Naive B cell (primary cell): ENCODE data around the gene SEPHS2. TPM values are rescaled to one million over a fixed set of nuclear protein-coding genes. Genes with fewer than 3 reads are reported as not detected.
"Not testable (repeated sequence)": the region's sequence is repeated elsewhere in the genome, so short reads cannot be mapped to it uniquely, and the experiment has no call there.

Experiments used
- ATAC-seq, 2 donors: fragments of 150-1000 bp; cut with Tn5 transposase; 2 replicates each; pipeline ENCODE4 v1.10.0; 2021; ENCODE audit warnings: low read depth in 2 of 2, mild to moderate bottlenecking in 2 of 2, moderate library complexity in 2 of 2
- DNase-seq: peaks from one replicate; pipeline ENCODE4 v3.0.0; 2022
- H3K27ac Mint-ChIP-seq, 6 donors: one replicate each; pipeline ENCODE4 v1.8.0; 2020 to 2022; ENCODE audit warnings: mild to moderate bottlenecking in 6 of 6, mixed read lengths in 6 of 6, moderate library complexity in 5 of 6, inconsistent platforms in 2 of 6
- H3K27me3 Mint-ChIP-seq, 3 donors: one replicate each; pipeline ENCODE4 v1.8.0; 2021 to 2022; ENCODE audit warnings: mixed read lengths in 3 of 3, mild to moderate bottlenecking in 1 of 3
- H3K36me3 Mint-ChIP-seq, 2 donors: one replicate each; pipeline ENCODE4 v1.8.0; 2020 to 2022; ENCODE audit warnings: mixed read lengths in 2 of 2, inconsistent platforms in 1 of 2, mild to moderate bottlenecking in 1 of 2
- H3K4me1 Mint-ChIP-seq, 3 donors: one replicate each; pipeline ENCODE4 v1.8.0; 2020 to 2022; ENCODE audit warnings: mixed read lengths in 3 of 3, inconsistent platforms in 1 of 3, mild to moderate bottlenecking in 1 of 3, moderate library complexity in 1 of 3
- H3K4me3 Mint-ChIP-seq, 8 donors: one replicate each; pipeline ENCODE4 v1.8.0; 2020 to 2022; ENCODE audit warnings: mild to moderate bottlenecking in 8 of 8, mixed read lengths in 8 of 8, moderate library complexity in 8 of 8, inconsistent platforms in 2 of 8
- H3K9me3 Mint-ChIP-seq, 7 donors: one replicate each; pipeline ENCODE4 v1.8.0; 2020 to 2022; ENCODE audit warnings: mixed read lengths in 7 of 7, mild to moderate bottlenecking in 5 of 7, inconsistent platforms in 2 of 7, moderate library complexity in 1 of 7
- polyA plus RNA-seq, 6 donors: library from polyadenylated mRNA; unstranded; fragments of 300-500 nt; fragmentation: Illumina TruSeq; gene quantifications; one replicate each; pipeline ENCODE4 v1.2.3, GENCODE V29; 2021; ENCODE audit warnings: low read depth in 6 of 6

The SEPHS2 gene
- polyA plus RNA-seq, 6 donors from 2014 or later, result 45.7 to 86.2 (median 73.6) TPM

- Mint-ChIP-seq H3K4me1 (peaks cover 31 to 60% (median 49%) of the 10 kb centered on the region in 3 donors), H3K27ac (peak overlapping the region in 2 of 6 donors; percentile 11 to 92), H3K27me3 (no peaks in the 10 kb centered on the region), H3K36me3 (no peaks in the 10 kb centered on the region), H3K9me3 (no peaks in the 10 kb centered on the region), H3K4me3 (peak overlapping the region in 6 of 8 donors; percentile 24 to 97 (median 88))
- ATAC-seq (no peak), DNase-seq (no peak)
Measured at GRCh38 chr16:30397056-30397455, 48.6 kb downstream of the SEPHS2 start.

- Mint-ChIP-seq H3K4me3 (peak overlapping the region in 7 of 8 donors; percentile 24 to 97 (median 88)), H3K4me1 (peaks cover 29 to 58% (median 46%) of the 10 kb centered on the region in 3 donors), H3K27ac (peak overlapping the region in 1 of 6 donors; percentile 11)
- not testable (repeated sequence) for DNase-seq, ATAC-seq, H3K36me3 Mint-ChIP-seq, H3K27me3 Mint-ChIP-seq, H3K9me3 Mint-ChIP-seq
Measured at GRCh38 chr16:30396627-30397026, 49.0 kb downstream of the SEPHS2 start.

GRCh38 chr16:30395992-30396585 lies 49.6 kb downstream of the SEPHS2 start:
- Mint-ChIP-seq H3K36me3 (no peaks in the 10 kb centered on the region), H3K9me3 (no peaks in the 10 kb centered on the region), H3K27me3 (no peaks in the 10 kb centered on the region), H3K4me3 (peak overlapping the region; percentile 77 to 97 (median 88)), H3K27ac (peak overlapping the region; percentile 3 to 96 (median 28)), H3K4me1 (peaks cover 25 to 53% (median 41%) of the 10 kb centered on the region in 3 donors)
- no peak for ATAC-seq
- no peak for DNase-seq

GRCh38 chr16:30395155-30395991 lies 50.3 kb downstream of the SEPHS2 start, which contains the start of gene ZNF48:
TSS of gene ZNF48 (plus strand) at chr16:30395420. CDS start at chr16:30395795, 375 bp downstream.
- H3K4me1 Mint-ChIP-seq, result peaks cover 25 to 45% (median 34%) of the 10 kb centered on the region in 3 donors
- no peaks in the 10 kb centered on the region for H3K36me3 Mint-ChIP-seq
- ATAC-seq (peak; percentile 90 to 97), DNase-seq (peak; percentile 81)
- H3K27ac Mint-ChIP-seq, result peak within 1 kb of the TSS; percentile 49 to 96 (median 84)
- no peaks in the 10 kb centered on the region for H3K27me3 Mint-ChIP-seq
- peak within 1 kb of the TSS; percentile 77 to 97 (median 92) for H3K4me3 Mint-ChIP-seq
- no peaks in the 10 kb centered on the region for H3K9me3 Mint-ChIP-seq

- H3K4me3 Mint-ChIP-seq, result peak overlapping the region; percentile 77 to 97 (median 90)
- no peak for ATAC-seq
- no peaks in the 10 kb centered on the region for H3K36me3 Mint-ChIP-seq
- peak overlapping the region in 4 of 6 donors; percentile 49 to 95 (median 72) for H3K27ac Mint-ChIP-seq
- peaks cover 23 to 38% (median 28%) of the 10 kb centered on the region in 3 donors for H3K4me1 Mint-ChIP-seq
- no peaks in the 10 kb centered on the region for H3K27me3 Mint-ChIP-seq
- H3K9me3 Mint-ChIP-seq, result no peaks in the 10 kb centered on the region
- DNase-seq, result no peak
Measured at GRCh38 chr16:30394592-30395154, 51.0 kb downstream of the SEPHS2 start.

Other genes with a start within 250 kb of the SEPHS2 start
- 1 to 10 TPM in 3 of 6 donors, under 1 TPM in 1, not detected in 2; 0.69 to 6.5 (median 2.5) TPM for gene SULT1A3, start 246.6 kb downstream of the SEPHS2 start, polyA plus RNA-seq
- 1 to 10 TPM in 1 of 6 donors, under 1 TPM in 4, not detected in 1; 0.17 to 1.9 (median 0.35) TPM for gene NPIPB13, start 197.4 kb downstream of the SEPHS2 start, polyA plus RNA-seq
- 10 to 100 TPM; 24.2 to 36.1 (median 29.7) TPM for gene CD2BP2, start 90.6 kb downstream of the SEPHS2 start, polyA plus RNA-seq
- 10 to 100 TPM in 3 of 6 donors, 1 to 10 TPM in 3; 6.2 to 16.9 (median 9.7) TPM for gene TBC1D10B, start 75.4 kb downstream of the SEPHS2 start, polyA plus RNA-seq
- gene MYL11, start 71.1 kb downstream of the SEPHS2 start, polyA plus RNA-seq, result not detected
- 100 to 1,000 TPM; 102 to 145 (median 112) TPM for gene SEPTIN1, start 63.3 kb downstream of the SEPHS2 start, polyA plus RNA-seq
- gene ZNF48, start 50.5 kb downstream of the SEPHS2 start, polyA plus RNA-seq, result 1 to 10 TPM; 3.4 to 9.9 (median 7.0) TPM
- 1 to 10 TPM in 5 of 6 donors, not detected in 1; 1.7 to 5.0 (median 2.3) TPM for gene ZNF771, start 38.3 kb downstream of the SEPHS2 start, polyA plus RNA-seq
- gene DCTPP1, start 15.8 kb downstream of the SEPHS2 start, polyA plus RNA-seq, result 100 to 1,000 TPM; 101 to 145 (median 123) TPM
- gene ITGAL, start 26.9 kb upstream of the SEPHS2 start, polyA plus RNA-seq, result 10 to 100 TPM; 21.3 to 36.8 (median 25.6) TPM
- 10 to 100 TPM in 1 of 6 donors, 1 to 10 TPM in 4, under 1 TPM in 1; 0.40 to 10.1 (median 6.3) TPM for gene ZNF768, start 80.7 kb upstream of the SEPHS2 start, polyA plus RNA-seq
- 10 to 100 TPM; 12.0 to 18.3 (median 15.1) TPM for gene ZNF747, start 89.0 kb upstream of the SEPHS2 start, polyA plus RNA-seq
- 1 to 10 TPM in 5 of 6 donors, not detected in 1; 2.3 to 6.8 (median 4.7) TPM for gene ZNF764, start 112.5 kb upstream of the SEPHS2 start, polyA plus RNA-seq
- gene ZNF688, start 125.8 kb upstream of the SEPHS2 start, polyA plus RNA-seq, result 10 to 100 TPM; 28.0 to 41.5 (median 36.1) TPM
- 1 to 10 TPM; 1.4 to 4.4 (median 2.9) TPM for gene ZNF785, start 139.8 kb upstream of the SEPHS2 start, polyA plus RNA-seq
- 10 to 100 TPM in 4 of 6 donors, 1 to 10 TPM in 2; 6.1 to 12.8 (median 10.5) TPM for gene ZNF689, start 164.5 kb upstream of the SEPHS2 start, polyA plus RNA-seq
- 10 to 100 TPM; 11.6 to 40.9 (median 17.8) TPM for gene PRR14, start 205.1 kb upstream of the SEPHS2 start, polyA plus RNA-seq
- gene FBRS, start 212.6 kb upstream of the SEPHS2 start, polyA plus RNA-seq, result 1 to 10 TPM in 5 of 6 donors, under 1 TPM in 1; 0.88 to 9.0 (median 4.2) TPM